ENCODE data around the gene UBE2N.

- no peak for TF ChIP-seq CTCF (conservative IDR thresholded peaks at IDR 0.05; ENCODE audit: low read depth, low read length)
- no peak for TF ChIP-seq EZH2 (IDR thresholded peaks at IDR 0.05; ENCODE audit: borderline replicate concordance, low read depth, low read length, poor library complexity, severe bottlenecking)
Observed at GRCh38 chr12:93422050-93422449, 19.7 kb downstream of the UBE2N start.

Measured in A673 (cell line).